GM18508 (cell line): Measurements from ENCODE around the gene IL1B.
A peak's percentile ranks its signal among the peaks of the same experiment; 100 is the strongest.

Experiments
- ATAC-seq: cut with Tn5 transposase; IDR thresholded peaks from one replicate; pipeline ENCODE4 v1.9.1; 2021; ENCODE audit warnings: moderate number of reproducible peaks; ENCODE audit not compliant: insufficient read depth, unreplicated experiment

The IL1B gene

DNA sequence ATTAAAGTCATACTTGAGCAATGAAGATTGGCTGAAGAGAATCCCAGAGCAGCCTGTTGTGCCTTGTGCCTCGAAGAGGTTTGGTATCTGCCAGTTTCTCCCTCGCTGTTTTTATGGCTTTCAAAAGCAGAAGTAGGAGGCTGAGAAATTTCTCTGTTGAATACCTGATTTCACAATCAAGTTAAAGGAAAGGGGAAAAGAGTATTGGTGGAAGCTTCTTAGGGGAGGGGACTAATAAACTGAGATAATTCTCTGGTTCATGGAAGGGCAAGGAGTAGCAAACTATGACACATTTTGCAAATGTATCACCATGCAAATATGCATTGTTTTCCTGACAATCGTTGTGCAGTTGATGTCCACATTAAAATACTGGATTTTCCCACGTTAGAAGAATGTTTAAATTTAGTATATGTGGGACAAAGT, at the start of gene IL1B:
Gene IL1B (minus strand): TSS at position 85 of the 423 bp plus-strand sequence. CDS start 550 bp downstream, outside the sequence.
- no peak for ATAC-seq

DNA sequence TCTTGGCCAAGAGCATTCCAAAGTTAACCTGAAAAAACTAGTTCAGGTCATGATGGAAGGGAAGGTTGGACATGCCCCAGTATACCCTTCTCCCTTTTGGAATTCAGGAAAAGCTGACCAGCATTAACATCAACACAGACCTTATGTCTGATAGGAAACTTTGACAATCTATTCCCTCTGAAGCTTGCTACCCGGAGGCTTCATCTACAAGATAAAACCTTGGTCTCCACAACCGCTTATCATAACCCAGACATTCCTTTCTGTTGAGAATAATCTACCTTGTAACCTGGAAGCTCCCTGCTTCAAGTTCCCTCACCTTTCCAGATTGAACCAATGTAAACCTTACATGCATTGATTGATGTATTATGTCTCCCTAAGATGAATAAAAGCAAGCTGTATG, 49.7 kb upstream of the IL1B start:
- no peak for ATAC-seq

DNA sequence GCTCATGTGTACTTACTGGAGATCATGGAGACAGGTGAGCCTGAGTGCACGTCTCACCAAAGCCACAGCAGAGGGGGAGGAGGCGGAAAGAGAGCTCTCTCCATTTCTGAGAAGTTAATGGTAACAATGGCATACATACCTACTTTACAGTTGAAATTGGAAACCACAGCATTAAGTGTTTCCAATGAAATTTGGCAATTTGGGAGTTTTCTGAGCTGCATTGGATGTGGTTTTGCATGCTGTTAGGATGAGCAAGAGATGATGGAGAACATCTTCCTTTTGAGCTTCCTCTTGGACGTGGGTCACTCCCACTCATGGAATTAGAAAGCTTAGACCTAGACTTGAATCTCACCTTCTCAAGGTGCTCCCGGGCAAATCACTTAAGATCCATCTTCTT, 48.9 kb upstream of the IL1B start:
- ATAC-seq: no peak

GRCh38 chr2:112884869-112885505, 48.4 kb upstream of the IL1B start:
- no peak for ATAC-seq

GRCh38 chr2:112883669-112884068, 47.1 kb upstream of the IL1B start:
- ATAC-seq: no peak

GRCh38 chr2:112881217-112881985, 44.8 kb upstream of the IL1B start:
- peak; percentile 55 for ATAC-seq

- ATAC-seq: no peak
Measured at GRCh38 chr2:112880696-112881095, 44.1 kb upstream of the IL1B start.

- ATAC-seq: no peak
Measured at GRCh38 chr2:112880091-112880531, 43.5 kb upstream of the IL1B start.

- ATAC-seq: no peak
Measured at GRCh38 chr2:112879491-112880041, 43.0 kb upstream of the IL1B start.

DNA sequence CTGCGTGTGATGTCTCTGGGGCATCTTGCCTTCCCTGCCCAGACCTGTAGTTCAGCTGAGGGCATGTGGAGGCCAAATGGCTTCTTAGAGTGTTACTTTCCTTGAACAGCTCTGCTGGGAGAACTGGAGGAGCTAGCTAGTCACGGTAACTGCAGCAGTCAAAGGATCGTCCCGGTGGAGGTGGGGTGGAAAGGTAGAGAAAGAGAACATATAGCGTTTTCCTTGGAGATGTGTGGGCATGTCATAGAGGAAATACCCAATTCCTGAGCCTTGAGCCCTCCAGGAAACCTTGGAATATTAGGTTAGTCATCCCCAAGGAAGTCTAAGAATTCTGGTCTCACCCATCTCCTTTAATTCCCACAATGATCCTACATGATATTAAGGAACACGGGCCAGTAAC, 40.8 kb upstream of the IL1B start:
- no peak for ATAC-seq

DNA sequence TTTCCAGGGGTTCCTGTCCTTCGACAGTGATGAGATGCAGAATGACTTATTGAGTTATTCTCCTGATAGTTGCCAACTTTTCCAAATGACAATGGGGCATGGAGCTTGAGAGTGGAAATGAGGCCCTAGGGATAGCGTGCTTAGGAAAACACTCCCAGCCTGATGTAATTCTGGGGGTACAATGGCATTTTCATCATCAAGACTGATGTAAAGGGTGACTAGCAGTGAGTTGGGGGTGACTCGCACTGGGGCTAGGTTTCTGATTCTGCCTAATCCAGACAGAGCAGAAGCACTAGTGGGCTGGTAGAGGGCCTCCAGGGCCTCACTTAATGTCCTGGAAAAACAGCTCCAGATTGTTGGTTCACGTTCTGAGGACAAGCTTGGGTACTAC, 40.4 kb upstream of the IL1B start:
- ATAC-seq: no peak

DNA sequence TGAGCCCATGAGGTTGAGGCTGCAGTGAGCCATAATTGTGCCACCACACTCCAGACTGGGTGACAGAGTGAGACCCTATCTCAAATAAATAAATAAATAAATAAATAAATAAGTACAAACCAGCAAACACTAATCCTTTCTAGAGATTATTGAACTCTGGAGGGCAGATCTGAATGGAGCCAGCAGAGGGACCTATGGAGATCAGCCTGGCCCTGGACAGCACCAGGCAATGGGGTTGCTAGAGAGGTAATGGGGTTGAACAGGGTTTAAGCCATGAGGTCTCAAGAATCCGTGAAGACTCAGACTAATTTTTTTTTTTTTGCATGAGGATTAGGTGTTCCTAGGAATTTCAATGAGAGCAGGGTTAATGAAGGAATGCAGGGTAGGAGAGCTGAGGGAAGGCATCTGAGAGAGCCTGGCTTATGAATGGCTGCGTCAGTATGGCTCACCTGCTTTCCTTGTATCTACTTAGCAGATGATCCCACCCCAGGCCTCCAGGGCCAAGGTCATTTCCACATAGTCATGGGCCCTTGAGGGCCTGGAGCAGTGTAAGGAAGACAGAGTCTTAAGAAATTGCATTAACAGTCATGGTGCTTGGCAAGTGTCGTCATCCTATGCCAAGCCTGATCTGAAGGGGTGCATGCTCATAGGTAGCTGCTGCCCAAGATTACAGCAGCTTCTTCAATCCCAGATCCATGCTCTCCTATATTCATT, 39.8 kb upstream of the IL1B start:
- ATAC-seq: no peak

DNA sequence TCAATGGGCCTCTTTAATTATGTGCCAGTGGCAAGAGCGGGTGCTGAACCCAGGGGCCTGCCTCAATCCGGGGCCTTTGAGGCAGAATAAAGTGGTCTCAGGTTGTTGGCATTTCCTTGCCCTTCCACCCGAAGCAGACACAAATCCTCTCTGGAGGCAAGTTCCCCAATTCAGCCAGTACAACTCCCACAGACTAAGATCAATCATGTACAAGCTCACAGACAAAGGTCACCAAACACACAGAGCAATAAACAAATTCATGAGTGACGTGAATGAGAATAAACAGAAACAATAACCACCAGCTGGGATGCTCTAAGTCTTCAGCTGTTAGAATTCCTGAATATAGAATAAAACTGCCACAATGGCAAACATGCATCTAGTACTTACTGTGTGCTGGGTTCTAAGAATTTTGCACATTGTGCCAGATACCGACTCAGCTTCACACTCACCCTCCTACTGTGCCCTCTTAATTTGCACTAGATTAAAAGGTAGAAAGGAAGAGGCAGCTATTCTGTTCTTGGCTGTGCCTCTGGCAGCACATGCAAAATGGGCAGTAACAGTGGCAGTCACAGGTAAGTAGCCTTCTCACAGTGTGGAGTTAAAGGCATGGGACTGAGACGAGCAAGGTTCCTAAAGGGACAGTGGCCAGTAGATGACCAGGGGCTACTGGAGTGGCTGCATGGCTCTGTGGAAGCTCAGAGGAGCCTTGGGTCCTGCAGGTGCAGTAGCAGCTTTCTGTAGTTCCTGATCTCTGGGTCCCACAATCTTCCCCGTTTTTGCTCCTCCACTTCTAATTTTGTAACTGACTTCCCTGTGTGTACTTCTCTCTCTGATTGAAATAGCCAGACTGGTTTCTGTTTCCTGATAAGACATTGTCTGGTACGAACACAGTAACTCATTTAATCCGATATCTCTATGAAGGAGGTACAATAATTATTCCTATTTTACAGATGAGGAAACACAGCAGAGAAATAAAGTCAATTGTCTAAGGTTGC, 34.6 kb upstream of the IL1B start:
- no peak for ATAC-seq

- no peak for ATAC-seq
Measured at GRCh38 chr2:112869258-112869842, 32.8 kb upstream of the IL1B start.

DNA sequence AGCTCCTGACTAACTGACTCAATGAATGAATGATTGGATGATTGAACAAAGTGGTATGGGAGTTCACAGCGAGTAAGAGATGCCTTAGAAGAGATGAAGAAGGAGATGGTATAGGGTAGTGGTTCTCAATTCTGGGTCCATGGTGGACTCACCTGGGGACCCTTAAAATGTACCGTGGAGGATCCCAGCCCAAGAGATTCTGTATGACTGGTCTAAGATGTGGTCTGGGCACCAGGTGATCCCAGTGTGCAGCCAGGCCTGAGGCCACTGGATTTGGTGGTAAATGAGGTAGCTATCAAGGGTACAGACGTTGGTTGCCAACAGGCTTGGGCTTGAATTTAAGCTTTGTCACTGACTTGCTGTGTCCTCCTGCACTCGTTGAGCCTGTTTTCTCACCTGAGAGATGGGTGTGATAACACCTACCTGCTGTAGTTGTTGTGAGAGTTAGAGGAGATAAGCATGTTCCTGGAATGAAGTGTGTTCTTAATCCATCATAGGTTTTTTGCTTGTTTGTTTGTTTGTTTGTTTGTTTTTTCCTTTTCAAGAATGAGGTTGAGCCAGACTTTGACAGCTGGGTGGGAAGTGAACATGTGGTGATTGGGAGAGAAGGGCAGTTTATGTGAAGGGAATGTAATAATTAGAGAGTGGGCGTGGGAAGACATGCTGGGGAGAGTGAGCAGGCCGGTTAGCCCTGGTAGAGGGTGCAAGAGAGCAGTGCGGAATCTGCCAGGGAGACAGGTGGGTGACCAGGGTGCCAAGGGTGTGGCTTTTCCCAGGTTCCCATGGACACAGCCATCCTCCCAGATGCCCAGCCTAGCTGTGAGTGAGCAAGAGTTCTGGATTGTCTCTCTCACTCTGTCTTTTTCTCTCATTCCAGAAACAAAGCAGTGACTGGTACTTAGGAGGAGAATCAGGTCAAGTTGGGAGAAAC, 31.4 kb upstream of the IL1B start:
- ATAC-seq: no peak

GRCh38 chr2:112866128-112866835, 29.7 kb upstream of the IL1B start:
- ATAC-seq: no peak

- no peak for ATAC-seq
Measured at GRCh38 chr2:112864072-112864471, 27.5 kb upstream of the IL1B start.
